Measurements from ENCODE around the gene TCEANC.
A peak's percentile ranks its signal among the peaks of the same experiment; 100 is the strongest.
"Not testable (repeated sequence)": the region's sequence is repeated elsewhere in the genome, so short reads cannot be mapped to it uniquely, and the experiment has no call there.

The TCEANC gene

GRCh38 chrX:13658602-13659001 is 5.7 kb downstream of the TCEANC start:
- peak; percentile 32 for DNase-seq (ENCODE audit: low spot score)

- DNase-seq (ENCODE audit: low spot score) = no peak
Measured at GRCh38 chrX:13659063-13659462, 6.1 kb downstream of the TCEANC start.

- no peak for DNase-seq (ENCODE audit: low spot score)
Measured at GRCh38 chrX:13661735-13662288, 8.9 kb downstream of the TCEANC start.

- no peak for DNase-seq (ENCODE audit: low spot score)
Measured at GRCh38 chrX:13662355-13662791, 9.4 kb downstream of the TCEANC start.

GRCh38 chrX:13664020-13664419 is 11.1 kb downstream of the TCEANC start:
- DNase-seq (ENCODE audit: low spot score) = no peak

GRCh38 chrX:13666836-13667235 is 13.9 kb downstream of the TCEANC start:
- DNase-seq (ENCODE audit: low spot score) = peak; percentile 66

DNA sequence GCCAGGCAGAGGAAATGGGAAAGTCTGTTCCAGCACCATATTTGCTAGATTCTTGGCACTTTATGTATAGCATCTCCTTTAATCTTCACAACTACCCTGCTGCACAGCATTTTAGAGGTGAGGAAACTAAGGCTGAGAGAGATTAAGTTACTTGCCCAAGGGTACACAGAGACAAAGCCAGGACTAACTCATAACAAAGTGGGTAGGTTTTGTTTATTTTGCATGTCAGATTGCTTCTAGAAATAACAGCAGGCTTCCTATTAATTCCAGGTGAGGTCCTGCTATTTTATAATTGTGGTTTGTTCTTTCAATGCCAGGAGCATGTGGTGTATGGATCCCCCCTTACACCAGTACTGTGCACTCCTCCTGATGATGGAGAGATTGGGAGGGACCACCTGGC is 15.0 kb downstream of the TCEANC start:
- no peak for DNase-seq (ENCODE audit: low spot score)

DNA sequence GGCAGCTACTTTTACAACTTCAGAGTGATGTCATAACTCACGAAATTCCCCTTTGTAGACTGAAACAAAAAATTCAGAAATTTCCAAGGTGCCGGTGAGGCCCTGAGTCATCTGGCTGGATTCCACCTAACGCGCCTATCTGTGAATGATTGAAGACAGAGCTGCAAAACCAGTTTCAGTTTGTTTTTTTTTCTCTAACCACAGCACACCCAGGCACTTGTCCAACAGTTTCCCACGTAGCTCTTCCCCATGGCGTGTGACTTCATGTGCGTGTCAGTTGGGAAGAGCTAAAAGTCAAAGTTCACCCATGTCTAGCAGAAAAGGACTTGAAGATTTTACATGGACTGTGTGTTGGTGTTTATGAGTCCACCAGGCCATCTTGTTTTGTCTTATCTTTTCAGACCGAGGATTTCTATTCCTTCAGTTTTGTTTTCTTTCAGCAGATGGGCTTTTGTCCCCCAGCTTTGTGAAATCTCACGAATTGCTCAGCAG is 16.4 kb downstream of the TCEANC start:
- no peak for DNase-seq (ENCODE audit: low spot score)

- DNase-seq (ENCODE audit: low spot score) = not testable (repeated sequence)
Measured at GRCh38 chrX:13669755-13670154, 16.8 kb downstream of the TCEANC start.

- DNase-seq (ENCODE audit: low spot score) = no peak
Measured at GRCh38 chrX:13670197-13670596, 17.3 kb downstream of the TCEANC start.

- no peak for DNase-seq (ENCODE audit: low spot score)
Measured at GRCh38 chrX:13673016-13673415, 20.1 kb downstream of the TCEANC start.

DNA sequence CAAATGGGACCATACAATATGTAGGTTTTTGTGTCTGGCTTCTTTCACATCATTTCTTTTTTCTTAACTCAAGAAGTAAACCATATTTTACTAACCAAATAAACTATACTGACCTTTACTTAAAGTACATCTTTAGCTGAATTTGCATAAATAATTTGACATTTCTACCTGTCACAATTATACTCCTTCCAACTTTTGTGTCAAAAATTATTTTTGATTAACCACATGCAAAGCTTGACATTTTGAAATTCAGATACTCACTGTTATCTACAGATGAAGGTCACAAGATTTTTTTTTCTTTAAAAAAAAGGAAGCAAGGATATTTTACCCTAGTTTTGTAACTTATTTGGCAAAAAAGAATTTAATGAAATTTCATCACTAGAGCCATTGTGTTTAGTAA is 23.9 kb downstream of the TCEANC start:
- DNase-seq (ENCODE audit: low spot score) = no peak

GRCh38 chrX:13679700-13680099 is 26.8 kb downstream of the TCEANC start:
- not testable (repeated sequence) for DNase-seq (ENCODE audit: low spot score)

- no peak for DNase-seq (ENCODE audit: low spot score)
Measured at GRCh38 chrX:13681595-13681994, 28.7 kb downstream of the TCEANC start.

GRCh38 chrX:13684361-13684760 is 31.4 kb downstream of the TCEANC start:
- no peak for DNase-seq (ENCODE audit: low spot score)

- no peak for DNase-seq (ENCODE audit: low spot score)
Measured at GRCh38 chrX:13685126-13685763, 32.3 kb downstream of the TCEANC start.

- DNase-seq (ENCODE audit: low spot score) = no peak
Measured at GRCh38 chrX:13687203-13687602, 34.3 kb downstream of the TCEANC start.

- DNase-seq (ENCODE audit: low spot score) = no peak
Measured at GRCh38 chrX:13688384-13688957, 35.5 kb downstream of the TCEANC start.

DNA sequence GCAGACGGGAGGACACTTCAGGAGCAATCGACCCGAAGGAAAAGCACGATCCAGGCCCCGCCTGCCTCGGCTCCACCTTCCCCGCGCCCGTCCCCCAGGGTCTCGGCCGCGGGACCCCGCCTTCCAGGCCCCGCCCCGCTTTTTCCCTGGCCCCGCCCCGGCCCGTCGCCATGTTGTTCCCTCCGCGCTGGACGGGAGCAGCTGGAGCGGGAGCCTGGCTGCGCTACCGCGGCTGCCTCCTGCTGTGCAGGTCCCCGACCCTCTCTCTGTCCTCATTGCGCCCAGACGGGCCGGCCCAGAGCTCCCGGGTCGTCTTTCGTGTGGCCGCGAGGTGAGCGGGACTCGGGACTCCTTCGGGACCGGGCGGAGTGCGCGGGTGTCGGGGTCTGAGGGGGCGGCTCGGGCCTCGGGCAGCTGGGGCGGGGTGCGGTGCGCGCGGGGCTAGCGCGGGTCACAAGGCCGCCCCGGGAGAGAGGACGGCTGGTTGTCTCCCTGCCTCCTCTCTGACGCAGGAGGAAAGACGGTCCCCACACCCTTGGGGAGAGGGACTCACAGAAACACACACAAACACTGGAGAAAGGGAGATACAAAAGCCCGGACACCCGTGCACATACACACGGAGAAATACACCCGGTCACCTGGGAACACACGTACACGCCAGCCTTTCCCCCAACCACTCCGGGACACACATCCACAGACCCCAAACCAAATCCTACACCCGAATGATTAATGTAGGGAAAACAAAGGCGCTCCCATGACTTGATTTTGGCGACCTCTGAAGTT is 36.2 kb downstream of the TCEANC start, which contains the start of gene RAB9A:
Gene RAB9A (plus strand): TSS at position 171 of the 783 bp plus-strand sequence. CDS start 19,619 bp downstream, outside the sequence.
- DNase-seq (ENCODE audit: low spot score) = peak; percentile 78

GRCh38 chrX:13689741-13690211 is 36.8 kb downstream of the TCEANC start:
- DNase-seq (ENCODE audit: low spot score) = no peak

DNA sequence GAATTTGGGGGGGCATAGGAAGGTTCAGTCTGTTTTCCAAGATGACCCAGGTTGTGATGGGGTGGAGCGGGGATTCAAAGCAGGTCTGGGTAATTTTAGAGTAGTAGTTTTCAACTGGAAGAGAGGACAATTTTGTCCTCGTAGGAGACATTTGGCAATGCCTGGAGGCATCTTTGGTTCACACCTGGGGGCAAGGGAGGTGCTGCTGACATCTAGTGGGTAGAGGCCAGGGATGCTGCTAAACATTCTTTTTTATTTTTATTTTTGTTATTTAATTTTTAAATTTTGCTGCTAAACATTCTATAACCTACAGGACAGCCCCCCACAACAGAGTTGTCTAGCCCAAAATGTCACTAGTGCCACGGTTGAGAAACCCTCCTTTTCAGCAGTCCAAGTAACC is 37.9 kb downstream of the TCEANC start:
- DNase-seq (ENCODE audit: low spot score) = no peak

DNA sequence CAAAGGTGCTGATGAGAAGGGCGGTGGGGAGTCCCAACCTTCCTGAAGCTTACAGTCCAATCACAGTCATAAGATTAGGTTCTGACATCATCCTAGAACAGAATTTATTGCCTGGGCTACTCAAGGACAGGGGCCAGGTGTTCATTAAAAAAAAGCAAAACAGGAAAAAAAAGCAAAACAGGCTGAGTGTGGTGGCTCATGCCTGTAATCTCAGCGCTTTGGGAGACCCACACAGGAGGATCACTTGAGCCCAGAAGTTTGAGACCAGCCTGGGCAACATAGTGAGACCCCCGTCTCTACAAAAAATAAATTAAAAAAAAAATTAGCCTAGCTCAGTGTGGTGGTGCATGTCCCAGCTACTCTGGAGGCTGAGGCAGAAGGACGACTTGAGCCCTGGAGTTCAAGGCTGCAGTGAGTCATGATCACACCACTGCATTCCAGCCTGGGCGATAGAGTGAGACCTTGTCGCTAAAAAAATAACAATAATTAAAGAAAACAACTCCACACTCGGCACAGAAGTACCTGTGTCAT is 39.0 kb downstream of the TCEANC start:
- DNase-seq (ENCODE audit: low spot score) = no peak
